ENCODE results near the gene CD2AP. TPM values are rescaled to one million over a fixed set of nuclear protein-coding genes. Genes with fewer than 3 reads are reported as not detected.

The CD2AP gene
- total and polyA plus RNA-seq, 2 of the 8 experiments (the other 6 are each of a cell fraction or from before 2014, with no cell fraction given): 8.6 to 75.6 TPM

- no peaks in the 10 kb centered on the region; the same call in 1 of the 2 replicates for H3K23me2 ChIP-seq (ENCODE audit: low read depth, low read length)
- H3K27me3 ChIP-seq (replicated peaks in 1 of 4; ENCODE audit: control insufficient read depth in 3 of 4, extremely low read depth in 1 of 4, insufficient read depth in 3 of 4, low read length in 3 of 4): no peaks in the 10 kb centered on the region
- ChIA-PET POLR2A (ENCODE audit: partially characterized antibody) (no interaction called here), CTCF (ENCODE audit: partially characterized antibody) (no interaction called here)
- H3K18ac ChIP-seq (ENCODE audit: extremely low read depth, low read length): no peak overlapping the region
- no peak overlapping the region for H2BK12ac ChIP-seq (ENCODE audit: low read depth, low read length)
- FAIRE-seq: no peak
- H3K4me1 ChIP-seq (replicated peaks in 1 of 4; ENCODE audit: control insufficient read depth in 3 of 4, insufficient read depth in 4 of 4, low read length in 3 of 4): peaks cover 0 to 1% (median 0%) of the 10 kb centered on the region in 4 experiments; a peak in 2 of 7 replicates
- H3K14ac ChIP-seq (ENCODE audit: insufficient read length): no peak overlapping the region
- no peak overlapping the region for H4K5ac ChIP-seq (ENCODE audit: insufficient read length, low read depth, low read length)
- H2BK5ac ChIP-seq (ENCODE audit: low read depth, low read length): no peak overlapping the region
- no peak overlapping the region for H3K27ac ChIP-seq (ENCODE audit: low read depth, low read length)
- no peak overlapping the region for H3K9ac ChIP-seq (replicated peaks in 1 of 4; ENCODE audit: extremely low read depth in 1 of 4, low read depth in 3 of 4, low read length in 3 of 4)
- no peak overlapping the region for H2BK120ac ChIP-seq (replicated peaks; ENCODE audit: low read depth, low read length)
- no peaks in the 10 kb centered on the region for H3K9me3 ChIP-seq (ENCODE audit: insufficient read depth in 2 of 2, low read depth in 1 of 2, low read length in 1 of 2)
- no peak overlapping the region for H4K8ac ChIP-seq (ENCODE audit: extremely low read depth, insufficient read depth, low read length)
- no peak overlapping the region for H3K23ac ChIP-seq (ENCODE audit: insufficient read length)
- H4K20me1 ChIP-seq (replicated peaks in 1 of 2; ENCODE audit: control insufficient read depth in 1 of 2, insufficient read depth in 2 of 2, low read length in 2 of 2): no peaks in the 10 kb centered on the region
- no peak overlapping the region for H2BK15ac ChIP-seq (ENCODE audit: low read length)
- no peak overlapping the region for H2AFZ ChIP-seq (ENCODE audit: low read length)
- no peaks in the 10 kb centered on the region for H3K79me2 ChIP-seq (ENCODE audit: control insufficient read depth in 1 of 2, insufficient read depth in 2 of 2, low read length in 2 of 2)
- no peaks in the 10 kb centered on the region for H3K36me3 ChIP-seq (ENCODE audit: control insufficient read depth in 2 of 4, insufficient read depth in 4 of 4, low read length in 3 of 4)
- H2AK5ac ChIP-seq (ENCODE audit: low read depth, low read length): no peak overlapping the region
- 85% methylated on average over 5 of the region's 5 CpGs; no CpG with 5 or more reads in 1 of the 2 experiments for WGBS, 2 experiments (ENCODE audit: extremely low coverage in 1 of 2, insufficient coverage in 1 of 2, insufficient read length in 1 of 2, insufficient replicate concordance in 2 of 2, low coverage in 1 of 2, low lambda C conversion rate in 2 of 2, missing lambda C conversion rate in 1 of 2)
- H3K4ac ChIP-seq (replicated peaks; ENCODE audit: insufficient read length, low read depth, low read length): no peak overlapping the region
- no peak overlapping the region for H3K4me3 ChIP-seq (ENCODE audit: extremely low read depth in 1 of 4, insufficient read depth in 2 of 4, low read depth in 3 of 4, low read length in 4 of 4)
- no peak for DNase-seq (ENCODE audit: low read depth in 1 of 2, low spot score in 2 of 2)
- no peak overlapping the region for H2BK20ac ChIP-seq (ENCODE audit: low read length)
- H3K79me1 ChIP-seq (ENCODE audit: low read depth, low read length): no peaks in the 10 kb centered on the region
- no peak overlapping the region for H4K91ac ChIP-seq (replicated peaks; ENCODE audit: insufficient read length, low read length)
- H3K56ac ChIP-seq (replicated peaks; ENCODE audit: insufficient read length, low read depth, low read length): no peak overlapping the region
- no peak overlapping the region for H3K4me2 ChIP-seq (ENCODE audit: insufficient read depth in 1 of 2, low read depth in 2 of 2, low read length in 2 of 2)
- TF ChIP-seq CTCF (IDR thresholded peaks at IDR 0.05; ENCODE audit: control extremely low read depth in 1 of 3, insufficient read depth in 1 of 3, low read depth in 1 of 3, low read length in 3 of 3): no peak
- no peak for TF ChIP-seq SIRT6 (IDR thresholded peaks at IDR 0.05; ENCODE audit: low read length)
- no peak for TF ChIP-seq SP4 (IDR thresholded peaks at IDR 0.05; ENCODE audit: low read length)
- no peak for TF ChIP-seq YY1 (IDR thresholded peaks at IDR 0.05; ENCODE audit: low read depth, low read length)
- no peak for TF ChIP-seq USF2 (IDR thresholded peaks at IDR 0.05; ENCODE audit: low read length)
- TF ChIP-seq EZH2 (IDR thresholded peaks at IDR 0.05; ENCODE audit: low read depth, low read length, severe bottlenecking): no peak
- no peak for TF ChIP-seq JUND (IDR thresholded peaks at IDR 0.05; ENCODE audit: low read length)
- TF ChIP-seq E2F6 (IDR thresholded peaks at IDR 0.05): no peak
These were observed 184.4 kb downstream of the CD2AP start for GRCh38 chr6:47661960-47662359.
